Lower lobe of right lung (tissue), 2 donors: Measurements from ENCODE around the gene MYBPC2. TPM values are rescaled to one million over a fixed set of nuclear protein-coding genes. Genes with fewer than 3 reads are reported as not detected.

ENCODE experiments used
- ATAC-seq, 2 donors: fragments of 200-7000 bp; cut with Tn5 transposase; one replicate each; pipeline ENCODE4 v1.9.1; 2020 to 2022; ENCODE audit warnings: mild to moderate bottlenecking in 2 of 2, moderate library complexity in 2 of 2
- DNase-seq: peaks from one replicate; pipeline ENCODE4 v3.0.0-alpha.2; 2020
- H3K27ac ChIP-seq: fragments of 200-600 bp; one replicate; pipeline ENCODE4 v1.8.0; 2022
- H3K27me3 ChIP-seq: fragments of 200-600 bp; one replicate; pipeline ENCODE4 v1.8.0; 2022; ENCODE audit warnings: low read depth
- H3K36me3 ChIP-seq: fragments of 200-600 bp; one replicate; pipeline ENCODE4 v1.8.0; 2022; ENCODE audit warnings: mild to moderate bottlenecking
- H3K4me1 ChIP-seq: fragments of 200-600 bp; one replicate; pipeline ENCODE4 v1.8.0; 2022
- H3K4me3 ChIP-seq: fragments of 200-600 bp; one replicate; pipeline ENCODE4 v1.8.0; 2022; ENCODE audit warnings: mild to moderate bottlenecking
- H3K9me3 ChIP-seq: fragments of 200-600 bp; one replicate; pipeline ENCODE4 v1.8.0; 2022
- intact Hi-C: fragments of 100-400 bp; cut with DNase I; formaldehyde crosslinking; loops from one replicate; pipeline ENCODE4 v1.11.0; 2022
- total RNA-seq: library from RNA; stranded (reverse); fragmentation: NEBNext Ultra II Directional; extraction: Animal tissue kit (Norgen Biotek cat#: 25700); gene quantifications from one replicate; pipeline ENCODE4 v1.2.1, GENCODE V29; 2021
- TF ChIP-seq, protein P1 (sequence below): fragments of 200-600 bp; IDR thresholded peaks from one replicate; pipeline ENCODE4 v1.8.0; 2022; ENCODE audit warnings: antibody characterized with exemption, mild to moderate bottlenecking
- donor health status: DM: no; HTN: yes; CAD: no; lungs with severe emphysema.

MYBPC2 gene
- total RNA-seq, 1 donor from 2014 or later: not detected

DNA sequence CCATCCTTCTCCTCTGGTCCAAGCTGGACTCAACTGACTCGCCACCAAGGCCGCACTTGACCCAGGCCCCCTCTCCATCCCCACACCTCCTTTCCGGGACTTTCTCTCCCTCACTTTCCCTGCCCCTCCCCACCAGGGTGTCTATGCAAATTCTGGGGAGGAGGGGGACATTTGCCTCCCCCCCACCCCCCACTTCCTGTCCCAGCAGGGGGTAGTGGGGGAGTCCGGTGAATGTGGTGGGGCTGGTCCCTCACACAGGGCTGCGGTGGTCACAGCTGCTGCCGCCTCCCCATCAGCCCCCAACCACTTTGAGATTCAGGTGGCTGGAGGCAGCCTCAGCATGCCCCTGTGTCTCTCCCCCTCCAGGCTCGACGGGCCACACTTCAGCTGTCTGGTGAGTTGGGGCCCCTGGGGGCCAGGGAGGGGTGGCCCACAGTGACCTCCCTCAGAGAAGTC lies 13.1 kb upstream of the MYBPC2 start:
- Histone ChIP-seq H3K4me3 (no peak overlapping the region), H3K36me3 (no peaks in the 10 kb centered on the region), H3K9me3 (no peaks in the 10 kb centered on the region), H3K27ac (no peak overlapping the region), H3K4me1 (no peaks in the 10 kb centered on the region), H3K27me3 (peaks cover 52% of the 10 kb centered on the region)
- no peak for ATAC-seq
- no peak for DNase-seq
- TF ChIP-seq, protein P1, sequence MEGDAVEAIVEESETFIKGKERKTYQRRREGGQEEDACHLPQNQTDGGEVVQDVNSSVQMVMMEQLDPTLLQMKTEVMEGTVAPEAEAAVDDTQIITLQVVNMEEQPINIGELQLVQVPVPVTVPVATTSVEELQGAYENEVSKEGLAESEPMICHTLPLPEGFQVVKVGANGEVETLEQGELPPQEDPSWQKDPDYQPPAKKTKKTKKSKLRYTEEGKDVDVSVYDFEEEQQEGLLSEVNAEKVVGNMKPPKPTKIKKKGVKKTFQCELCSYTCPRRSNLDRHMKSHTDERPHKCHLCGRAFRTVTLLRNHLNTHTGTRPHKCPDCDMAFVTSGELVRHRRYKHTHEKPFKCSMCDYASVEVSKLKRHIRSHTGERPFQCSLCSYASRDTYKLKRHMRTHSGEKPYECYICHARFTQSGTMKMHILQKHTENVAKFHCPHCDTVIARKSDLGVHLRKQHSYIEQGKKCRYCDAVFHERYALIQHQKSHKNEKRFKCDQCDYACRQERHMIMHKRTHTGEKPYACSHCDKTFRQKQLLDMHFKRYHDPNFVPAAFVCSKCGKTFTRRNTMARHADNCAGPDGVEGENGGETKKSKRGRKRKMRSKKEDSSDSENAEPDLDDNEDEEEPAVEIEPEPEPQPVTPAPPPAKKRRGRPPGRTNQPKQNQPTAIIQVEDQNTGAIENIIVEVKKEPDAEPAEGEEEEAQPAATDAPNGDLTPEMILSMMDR: no peak
- intact Hi-C loops: no loop called here

DNA sequence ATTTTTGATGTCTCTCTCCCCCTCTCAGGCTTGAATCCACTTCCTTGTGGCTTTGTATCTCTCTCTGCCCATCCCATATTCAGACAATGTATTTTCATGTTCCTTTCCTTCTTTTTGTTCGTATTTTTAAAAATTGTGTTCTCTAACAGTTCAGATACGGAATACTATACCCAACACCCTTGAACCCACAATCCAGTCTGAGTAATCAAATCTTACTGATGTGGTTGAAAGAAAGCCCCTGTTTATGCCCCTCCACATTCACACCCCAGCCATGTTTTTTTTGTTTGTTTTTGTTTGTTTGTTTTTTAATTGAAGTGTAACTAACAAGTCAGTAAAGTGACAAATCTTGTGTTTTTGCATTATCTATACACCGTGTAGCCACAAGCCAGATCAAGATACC lies 12.6 kb upstream of the MYBPC2 start:
- ATAC-seq: no peak
- peaks cover 52% of the 10 kb centered on the region for H3K27me3 ChIP-seq
- no peaks in the 10 kb centered on the region for H3K36me3 ChIP-seq
- no peak for DNase-seq
- TF ChIP-seq, protein P1: no peak
- no peak overlapping the region for H3K27ac ChIP-seq
- intact Hi-C loops: no loop called here
- H3K9me3 ChIP-seq: no peaks in the 10 kb centered on the region
- no peaks in the 10 kb centered on the region for H3K4me1 ChIP-seq
- H3K4me3 ChIP-seq: no peak overlapping the region

DNA sequence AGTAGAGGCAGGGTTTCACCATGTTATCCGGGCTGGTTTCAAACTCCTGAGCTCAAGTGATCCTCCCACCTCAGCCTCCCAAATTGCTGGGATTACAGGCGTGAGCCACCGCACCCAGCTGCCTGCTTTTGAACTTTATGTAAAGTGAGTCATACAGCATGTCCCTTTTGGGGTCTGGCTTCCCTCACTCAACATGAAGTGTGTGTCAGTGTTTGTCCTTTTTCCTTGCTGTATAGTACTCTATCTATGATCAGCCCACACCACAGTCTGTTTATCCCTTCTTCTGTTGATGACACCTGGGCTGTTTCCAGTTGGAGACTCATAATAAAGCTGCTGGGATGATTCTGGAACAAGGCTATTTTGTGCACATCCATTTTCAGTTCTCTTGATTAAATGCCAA lies 11.9 kb upstream of the MYBPC2 start:
- no peak overlapping the region for H3K4me3 ChIP-seq
- H3K27ac ChIP-seq: no peak overlapping the region
- intact Hi-C loops: no loop called here
- H3K27me3 ChIP-seq: peaks cover 52% of the 10 kb centered on the region
- no peaks in the 10 kb centered on the region for H3K36me3 ChIP-seq
- H3K4me1 ChIP-seq: no peaks in the 10 kb centered on the region
- DNase-seq (no peak), ATAC-seq (no peak)
- TF ChIP-seq, protein P1: no peak
- H3K9me3 ChIP-seq: no peaks in the 10 kb centered on the region

DNA sequence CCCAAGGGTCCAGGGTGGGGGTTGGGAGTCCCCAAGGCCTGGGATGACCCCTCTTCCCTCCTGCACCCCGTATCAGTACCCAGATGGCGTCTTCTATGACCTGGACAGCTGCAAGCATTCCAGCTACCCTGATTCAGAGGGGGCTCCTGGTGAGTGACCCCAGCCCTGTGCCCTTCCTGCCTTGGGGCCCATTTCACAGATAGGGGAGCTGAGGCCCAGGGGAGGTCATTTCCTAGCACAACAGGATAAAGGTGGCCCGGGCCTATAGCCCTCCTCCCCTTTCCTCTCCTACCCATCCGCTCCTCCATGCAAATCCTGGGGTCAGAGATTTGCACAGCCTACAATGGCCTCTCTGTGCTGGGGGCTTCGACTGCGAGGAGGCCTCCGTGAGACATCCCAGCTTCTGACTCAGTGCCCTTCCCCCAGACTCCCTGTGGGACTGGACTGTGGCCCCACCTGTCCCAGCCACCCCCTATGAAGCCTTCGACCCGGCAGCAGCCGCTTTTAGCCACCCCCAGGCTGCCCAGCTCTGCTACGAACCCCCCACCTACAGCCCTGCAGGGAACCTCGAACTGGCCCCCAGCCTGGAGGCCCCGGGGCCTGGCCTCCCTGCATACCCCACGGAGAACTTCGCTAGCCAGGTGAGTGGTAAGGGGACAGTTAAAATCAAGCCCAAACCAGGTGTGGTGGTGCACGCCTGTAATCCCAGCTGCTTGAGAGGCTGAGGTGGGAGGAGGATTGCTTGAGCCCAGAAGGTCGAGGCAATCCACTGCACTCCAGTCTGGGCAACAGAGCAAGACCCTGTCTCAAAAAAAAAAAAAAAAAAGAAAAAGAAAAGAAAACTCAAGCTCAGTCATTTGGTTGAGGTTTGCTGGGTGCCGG lies 10.1 kb upstream of the MYBPC2 start:
- Histone ChIP-seq H3K4me3 (no peak overlapping the region), H3K36me3 (no peaks in the 10 kb centered on the region), H3K27me3 (peaks cover 49% of the 10 kb centered on the region), H3K27ac (no peak overlapping the region), H3K9me3 (no peaks in the 10 kb centered on the region), H3K4me1 (peaks cover 1% of the 10 kb centered on the region)
- ATAC-seq (no peak), DNase-seq (no peak)
- TF ChIP-seq, protein P1: no peak
- intact Hi-C loops: no loop called here

DNA sequence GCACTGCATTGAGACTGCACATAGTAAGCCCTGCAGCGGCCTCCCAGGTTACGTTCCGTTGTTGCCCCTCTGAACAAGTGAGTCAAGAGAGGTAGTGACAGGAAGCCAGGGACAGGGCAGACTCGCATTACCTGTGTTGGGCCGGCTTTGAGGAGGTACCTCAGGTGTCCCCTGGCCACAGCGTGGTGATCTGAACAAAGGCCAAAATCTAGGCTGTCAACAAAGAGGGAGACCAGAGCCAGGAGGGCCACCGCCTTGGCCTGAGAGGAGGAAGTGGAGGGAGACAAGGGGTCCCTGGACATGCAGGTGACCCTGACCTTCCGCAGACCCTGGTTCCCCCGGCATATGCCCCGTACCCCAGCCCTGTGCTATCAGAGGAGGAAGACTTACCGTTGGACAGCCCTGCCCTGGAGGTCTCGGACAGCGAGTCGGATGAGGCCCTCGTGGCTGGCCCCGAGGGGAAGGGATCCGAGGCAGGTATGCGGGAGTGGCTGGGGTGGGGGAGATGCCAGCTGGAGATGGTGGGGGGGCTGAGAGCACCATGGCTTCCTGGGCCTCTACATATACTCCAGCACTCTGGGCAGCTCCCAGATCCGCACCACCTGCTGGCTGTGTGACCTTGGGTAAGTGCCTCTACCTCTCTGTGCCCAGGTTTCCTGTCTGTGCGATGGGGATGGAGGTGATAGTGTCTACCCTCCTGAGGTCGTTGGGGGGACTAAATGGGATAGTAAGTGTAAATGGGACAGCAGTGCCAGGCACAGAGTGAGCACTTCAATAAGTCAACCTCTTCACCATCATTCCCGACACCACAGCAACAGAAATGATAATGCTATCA lies 9.2 kb upstream of the MYBPC2 start:
- DNase-seq (no peak), ATAC-seq (no peak)
- Histone ChIP-seq H3K4me1 (peaks cover 10% of the 10 kb centered on the region), H3K27me3 (peaks cover 40% of the 10 kb centered on the region), H3K36me3 (no peaks in the 10 kb centered on the region), H3K9me3 (no peaks in the 10 kb centered on the region), H3K4me3 (no peak overlapping the region), H3K27ac (no peak overlapping the region)
- TF ChIP-seq, protein P1: no peak
- intact Hi-C loops: no loop called here
